HepG2 (cell line): Measurements from ENCODE around the gene MIS18BP1. TPM values are rescaled to one million over a fixed set of nuclear protein-coding genes. Genes with fewer than 3 reads are reported as not detected.

Experiments used
- ATAC-seq: fragments of 200-7000 bp; cut with Tn5 transposase; 3 replicates; pipeline ENCODE4 v1.9.1; 2020; ENCODE audit warnings: mild to moderate bottlenecking, moderate library complexity
- BruUV-seq: library from RNA; stranded (reverse); fragments of 400-500 nt; replicated peaks from 2 replicates; lab custom pipeline; 2021; lab: Mats Ljungman, UMichigan
- CTCF ChIA-PET: fragments of 300-600 bp; formaldehyde crosslinking; extraction: SDS; loops from one replicate; lab custom pipeline; 2021; ENCODE audit warnings: low total read pairs, inconsistent platforms, low intra/inter-chr PET ratio; lab: Yijun Ruan, JAX
- POLR2A ChIA-PET: fragments of 350-600 bp; sonication (Branson Sonifier 250); formaldehyde crosslinking; loops from one replicate; lab custom pipeline; 2020; ENCODE audit warnings: antibody characterized with exemption, inconsistent platforms; lab: Yijun Ruan, JAX
- DNase-seq: peaks from one replicate; pipeline ENCODE4 v3.0.0-alpha.2; 2015; ENCODE audit warnings: low spot score
- FAIRE-seq: peaks from 3 replicates; lab custom pipeline; 2011; peaks lifted over from hg19 to GRCh38; lab: Jason Lieb, UNC
- H2AFZ ChIP-seq: one replicate; pipeline ENCODE4 v1.6.1; 2011; ENCODE audit warnings: low read length, inconsistent platforms
- H3K27ac ChIP-seq: fragments of 300-600 bp; 3 replicates; pipeline ENCODE4 v1.8.0; 2011; ENCODE audit warnings: mixed run types, mild to moderate bottlenecking, mixed read lengths, low read length, inconsistent platforms; ENCODE audit not compliant: insufficient read depth; ENCODE audit errors: extremely low read length
- H3K27me3 ChIP-seq, 2 experiments: fragments of 200-600 bp in 1 of 2; 2 replicates in 1 of 2; 3 replicates in 1 of 2; pipeline versions ENCODE4 v1.6.0 to v1.8.0; 2011; ENCODE audit warnings: low read length in 2 of 2, mild to moderate bottlenecking in 2 of 2, moderate library complexity in 2 of 2, inconsistent platforms in 1 of 2; ENCODE audit not compliant: insufficient read depth in 2 of 2, control insufficient read depth in 1 of 2
- H3K36me3 ChIP-seq, 2 experiments: fragments of 200-600 bp in 1 of 2; replicated peaks in 1 of 2; 2 replicates in 1 of 2; 3 replicates in 1 of 2; pipeline versions ENCODE4 v1.5.1 to v1.8.0; 2011; ENCODE audit warnings: low read length in 2 of 2, inconsistent platforms in 1 of 2; ENCODE audit not compliant: insufficient read depth in 2 of 2, control insufficient read depth in 1 of 2
- H3K4me1 ChIP-seq: 2 replicates; pipeline ENCODE4 v1.5.1; 2012; ENCODE audit warnings: low read length, inconsistent platforms; ENCODE audit not compliant: insufficient read depth
- H3K4me2 ChIP-seq: 2 replicates; pipeline ENCODE4 v1.6.0; 2011; ENCODE audit warnings: low read depth, low read length, inconsistent platforms
- H3K4me3 ChIP-seq, 3 experiments: fragments of 200-600 bp in 1 of 3; sonication (generic), shearing (Covaris generic) in 1 of 3; replicated peaks in 1 of 3; 2 replicates each; pipeline ENCODE4 v1.5.1; 2011 to 2016; ENCODE audit warnings: low read length in 3 of 3, inconsistent platforms in 2 of 3, low read depth in 2 of 3, mild to moderate bottlenecking in 2 of 3, control low read depth in 1 of 3, mixed read lengths in 1 of 3; ENCODE audit not compliant: insufficient read depth in 1 of 3
- H3K79me2 ChIP-seq: one replicate; pipeline ENCODE4 v1.6.1; 2011; ENCODE audit warnings: low read length, inconsistent platforms; ENCODE audit not compliant: insufficient read depth
- H3K9ac ChIP-seq: 2 replicates; pipeline ENCODE4 v1.6.0; 2011; ENCODE audit warnings: mild to moderate bottlenecking, low read depth, low read length, inconsistent platforms; ENCODE audit not compliant: insufficient read depth
- H3K9me3 ChIP-seq: 2 replicates; pipeline ENCODE4 v1.5.1; 2012; ENCODE audit warnings: mild to moderate bottlenecking, low read length
- H4K20me1 ChIP-seq: 2 replicates; pipeline ENCODE4 v1.6.0; 2011; ENCODE audit warnings: inconsistent platforms, mild to moderate bottlenecking, low read length, moderate library complexity; ENCODE audit not compliant: insufficient read depth
- AGO2 ChIP-seq: fragments of 200-400 bp; formaldehyde crosslinking; optimal IDR thresholded peaks from 2 replicates; pipeline ENCODE3; 2017; ENCODE audit warnings: mild to moderate bottlenecking, low read depth, low read length, moderate library complexity
- FOXP1 ChIP-seq, 2 experiments: fragments of 450-650 bp in 1 of 2; IDR thresholded peaks; 2 replicates each; pipeline ENCODE4 v1.6.1; 2017 to 2018; ENCODE audit warnings: antibody characterized with exemption in 1 of 2
- GATA4 ChIP-seq: sonication (generic); IDR thresholded peaks from 2 replicates; pipeline ENCODE4 v1.6.1; 2016; ENCODE audit warnings: antibody characterized with exemption, low read depth, borderline replicate concordance
- ISX ChIP-seq: sonication (generic); formaldehyde crosslinking; conservative IDR thresholded peaks from 2 replicates; pipeline ENCODE4 v1.5.0; 2020; ENCODE audit warnings: missing genetic modification reagents
- PAWR ChIP-seq: sonication (generic); formaldehyde crosslinking; IDR thresholded peaks from 2 replicates; pipeline ENCODE4 v1.4.0; 2020; ENCODE audit warnings: missing genetic modification reagents, mild to moderate bottlenecking, borderline replicate concordance
- PPARG ChIP-seq: conservative IDR thresholded peaks from 2 replicates; pipeline ENCODE4 v1.6.1; 2016; ENCODE audit warnings: missing biosample characterization, missing genetic modification reagents
- SMAD1 ChIP-seq: sonication (generic); formaldehyde crosslinking; IDR thresholded peaks from 2 replicates; pipeline ENCODE4 v1.4.0; 2020; ENCODE audit warnings: missing genetic modification reagents, low read depth, mild to moderate bottlenecking, borderline replicate concordance
- THAP11 ChIP-seq: IDR thresholded peaks from 2 replicates; pipeline ENCODE4 v1.6.1; 2016; ENCODE audit warnings: missing biosample characterization, missing genetic modification reagents
- TMF1 ChIP-seq: sonication (generic); formaldehyde crosslinking; IDR thresholded peaks from 2 replicates; pipeline ENCODE4 v1.8.1; 2022; ENCODE audit warnings: low read depth, missing genetic modification reagents
- ZFP1 ChIP-seq: IDR thresholded peaks from 2 replicates; pipeline ENCODE4 v1.6.1; 2016
- ZNF136 ChIP-seq: sonication (generic); formaldehyde crosslinking; IDR thresholded peaks from 2 replicates; pipeline ENCODE4 v1.8.1; 2022; ENCODE audit warnings: low read depth, mild to moderate bottlenecking, moderate library complexity, missing genetic modification reagents
- ZNF335 ChIP-seq: sonication (generic); formaldehyde crosslinking; IDR thresholded peaks from 2 replicates; pipeline ENCODE4 v1.4.0; 2020; ENCODE audit warnings: missing genetic modification reagents
- ZNF772 ChIP-seq: sonication (generic); formaldehyde crosslinking; IDR thresholded peaks from 2 replicates; pipeline ENCODE4 v1.5.0; 2020; ENCODE audit warnings: mild to moderate bottlenecking, missing genetic modification reagents
- WGBS: methylation state at CpG from one replicate; pipeline ENCODE4 v1.1.6; 2017; ENCODE audit warnings: low lambda C conversion rate; 5-methylcytosine and 5-hydroxymethylcytosine counted together
- in situ Hi-C: cut with HindIII; loops from 2 replicates; pipeline ENCODE4 v1.10.0; 2017; ENCODE audit warnings: low pct_unique_long_range_greater_than_20kb; ENCODE audit not compliant: extremely low pct_ligation_motif_present
- intact Hi-C: fragments of 100-400 bp; cut with micrococcal nuclease; formaldehyde crosslinking; loops from one replicate; pipeline ENCODE4 v1.10.0; 2022; ENCODE audit not compliant: unreplicated experiment
- polyA plus RNA-seq, 8 experiments: library from polyadenylated mRNA; depleted of rRNA in 3 of 8; stranded (reverse) in 7 of 8; unstranded in 1 of 8; fragments of >200 nt; fragmentation: Illumina TruSeq in 4 of 8; extraction: Trizol in 4 of 8; gene quantifications; 2 replicates each; pipeline versions ENCODE4 v1.2.1 to v1.2.3, GENCODE V29; 2011 to 2016; ENCODE audit warnings: low read depth in 4 of 8, missing spikeins in 1 of 8, mixed read lengths in 1 of 8; ENCODE audit not compliant: insufficient read depth in 1 of 8
- total RNA-seq, 5 experiments: library from RNA; depleted of rRNA; stranded (reverse); fragments of >200 nt; fragmentation: Illumina TruSeq; extraction: Trizol; gene quantifications; 2 replicates each; pipeline ENCODE4 v1.2.3, GENCODE V29; 2016; ENCODE audit warnings: low read depth in 1 of 5
- TF ChIP-seq, protein P1 (sequence below): sonication (generic); formaldehyde crosslinking; IDR thresholded peaks from 2 replicates; pipeline ENCODE4 v1.4.0; 2020; ENCODE audit warnings: low read depth, mild to moderate bottlenecking, missing genetic modification reagents
- TF ChIP-seq, protein P2 (sequence below): sonication (generic); formaldehyde crosslinking; IDR thresholded peaks from 2 replicates; pipeline ENCODE4 v1.9.0; 2021; ENCODE audit warnings: missing genetic modification reagents, borderline replicate concordance
- TF ChIP-seq, protein P3 (sequence below): sonication (generic); formaldehyde crosslinking; IDR thresholded peaks from 2 replicates; pipeline ENCODE4 v1.4.0; 2020; ENCODE audit warnings: missing genetic modification reagents, borderline replicate concordance

The MIS18BP1 gene
- total and polyA plus RNA-seq, 2 of the 13 experiments (the other 11 are each of a cell fraction or from before 2014, with no cell fraction given) = 9.5 to 36.4 TPM

DNA sequence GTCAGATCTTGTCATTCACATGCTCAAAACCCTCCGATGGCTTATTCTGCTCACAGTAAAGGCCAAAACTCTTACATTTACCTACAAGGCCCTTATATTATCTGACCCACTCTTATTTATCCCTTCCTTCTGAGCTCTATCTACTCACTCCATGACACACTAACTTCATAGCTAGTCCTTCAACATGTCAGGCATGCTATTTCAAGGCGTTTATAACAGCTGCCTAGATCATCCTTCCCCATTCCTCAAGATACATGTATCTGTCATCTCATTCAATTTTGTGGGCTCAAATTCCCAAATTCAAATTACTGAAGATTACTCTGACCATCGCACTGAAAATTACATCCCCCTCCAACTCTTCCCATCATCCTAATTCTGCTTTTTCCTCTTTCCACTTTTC is 6.9 kb downstream of the MIS18BP1 start:
- BruUV-seq = no TSS peak
- Histone ChIP-seq H3K4me3 (no peak overlapping the region), H4K20me1 (no peaks in the 10 kb centered on the region), H2AFZ (no peak overlapping the region), H3K4me2 (no peak overlapping the region), H3K36me3 (peaks cover 2 to 13% of the 10 kb centered on the region in 2 experiments; a peak in 2 of 5 replicates), H3K27me3 (no peaks in the 10 kb centered on the region), H3K9ac (no peak overlapping the region), H3K9me3 (no peaks in the 10 kb centered on the region), H3K79me2 (peaks cover 90% of the 10 kb centered on the region), H3K4me1 (peaks cover 35% of the 10 kb centered on the region), H3K27ac (no peak overlapping the region)
- no peak for ATAC-seq
- intact Hi-C loops = no loop called here
- no peak for FAIRE-seq
- in situ Hi-C loops = no loop called here
- no peak for DNase-seq
- WGBS = 98% methylated on average over 3 of the region's 3 CpGs
- CTCF ChIA-PET = no interaction called here
- TF ChIP-seq GATA4 = no peak
- TF ChIP-seq AGO2 = no peak
- no peak for TF ChIP-seq PPARG (CRISPR knock-in tag)
- TF ChIP-seq ZFP1 (CRISPR knock-in tag) = no peak
- TF ChIP-seq ISX (CRISPR knock-in tag) = no peak
- TF ChIP-seq, protein P1, sequence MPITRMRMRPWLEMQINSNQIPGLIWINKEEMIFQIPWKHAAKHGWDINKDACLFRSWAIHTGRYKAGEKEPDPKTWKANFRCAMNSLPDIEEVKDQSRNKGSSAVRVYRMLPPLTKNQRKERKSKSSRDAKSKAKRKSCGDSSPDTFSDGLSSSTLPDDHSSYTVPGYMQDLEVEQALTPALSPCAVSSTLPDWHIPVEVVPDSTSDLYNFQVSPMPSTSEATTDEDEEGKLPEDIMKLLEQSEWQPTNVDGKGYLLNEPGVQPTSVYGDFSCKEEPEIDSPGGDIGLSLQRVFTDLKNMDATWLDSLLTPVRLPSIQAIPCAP (CRISPR knock-in tag) = no peak
- no peak for TF ChIP-seq TMF1 (CRISPR knock-in tag)
- POLR2A ChIA-PET = interaction anchor here (1.3 kb wide), 1 partner anchor 349 kb away, joined by 3 read pairs; a partner anchor contains a TSS

- ChIA-PET POLR2A (no interaction called here), CTCF (no interaction called here)
- H3K36me3 ChIP-seq = peaks cover 5 to 28% of the 10 kb centered on the region in 2 experiments; a peak in 3 of 5 replicates
- H3K4me2 ChIP-seq = no peak overlapping the region
- H3K27ac ChIP-seq = no peak overlapping the region
- H3K4me1 ChIP-seq = peaks cover 12% of the 10 kb centered on the region; the same call in 1 of the 2 replicates
- no peaks in the 10 kb centered on the region for H3K27me3 ChIP-seq
- H4K20me1 ChIP-seq = no peaks in the 10 kb centered on the region
- FAIRE-seq (no peak), ATAC-seq (no peak), DNase-seq (no peak)
- BruUV-seq = no TSS peak
- 97% methylated on average over 3 of the region's 3 CpGs for WGBS
- in situ Hi-C loops = no loop called here
- H3K9ac ChIP-seq = no peak overlapping the region
- peaks cover 57% of the 10 kb centered on the region for H3K79me2 ChIP-seq
- no peaks in the 10 kb centered on the region for H3K9me3 ChIP-seq
- no peak overlapping the region for H3K4me3 ChIP-seq
- intact Hi-C loops = no loop called here
- no peak overlapping the region for H2AFZ ChIP-seq
- no peak for TF ChIP-seq ZNF335 (CRISPR knock-in tag)
- TF ChIP-seq PAWR = no peak
- TF ChIP-seq, protein P2, sequence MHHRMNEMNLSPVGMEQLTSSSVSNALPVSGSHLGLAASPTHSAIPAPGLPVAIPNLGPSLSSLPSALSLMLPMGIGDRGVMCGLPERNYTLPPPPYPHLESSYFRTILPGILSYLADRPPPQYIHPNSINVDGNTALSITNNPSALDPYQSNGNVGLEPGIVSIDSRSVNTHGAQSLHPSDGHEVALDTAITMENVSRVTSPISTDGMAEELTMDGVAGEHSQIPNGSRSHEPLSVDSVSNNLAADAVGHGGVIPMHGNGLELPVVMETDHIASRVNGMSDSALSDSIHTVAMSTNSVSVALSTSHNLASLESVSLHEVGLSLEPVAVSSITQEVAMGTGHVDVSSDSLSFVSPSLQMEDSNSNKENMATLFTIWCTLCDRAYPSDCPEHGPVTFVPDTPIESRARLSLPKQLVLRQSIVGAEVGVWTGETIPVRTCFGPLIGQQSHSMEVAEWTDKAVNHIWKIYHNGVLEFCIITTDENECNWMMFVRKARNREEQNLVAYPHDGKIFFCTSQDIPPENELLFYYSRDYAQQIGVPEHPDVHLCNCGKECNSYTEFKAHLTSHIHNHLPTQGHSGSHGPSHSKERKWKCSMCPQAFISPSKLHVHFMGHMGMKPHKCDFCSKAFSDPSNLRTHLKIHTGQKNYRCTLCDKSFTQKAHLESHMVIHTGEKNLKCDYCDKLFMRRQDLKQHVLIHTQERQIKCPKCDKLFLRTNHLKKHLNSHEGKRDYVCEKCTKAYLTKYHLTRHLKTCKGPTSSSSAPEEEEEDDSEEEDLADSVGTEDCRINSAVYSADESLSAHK (CRISPR knock-in tag) = no peak
- no peak for TF ChIP-seq THAP11 (CRISPR knock-in tag)
- TF ChIP-seq ZNF136 (CRISPR knock-in tag) = no peak
- TF ChIP-seq SMAD1 (CRISPR knock-in tag) = no peak
- TF ChIP-seq FOXP1 (IDR thresholded peaks at IDR 0.05) = no peak
- TF ChIP-seq FOXP1 (CRISPR knock-in tag; IDR thresholded peaks at IDR 0.05) = no peak
- TF ChIP-seq, protein P3, sequence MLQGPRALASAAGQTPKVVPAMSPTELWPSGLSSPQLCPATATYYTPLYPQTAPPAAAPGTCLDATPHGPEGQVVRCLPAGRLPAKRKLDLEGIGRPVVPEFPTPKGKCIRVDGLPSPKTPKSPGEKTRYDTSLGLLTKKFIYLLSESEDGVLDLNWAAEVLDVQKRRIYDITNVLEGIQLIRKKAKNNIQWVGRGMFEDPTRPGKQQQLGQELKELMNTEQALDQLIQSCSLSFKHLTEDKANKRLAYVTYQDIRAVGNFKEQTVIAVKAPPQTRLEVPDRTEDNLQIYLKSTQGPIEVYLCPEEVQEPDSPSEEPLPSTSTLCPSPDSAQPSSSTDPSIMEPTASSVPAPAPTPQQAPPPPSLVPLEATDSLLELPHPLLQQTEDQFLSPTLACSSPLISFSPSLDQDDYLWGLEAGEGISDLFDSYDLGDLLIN (CRISPR knock-in tag) = no peak
- TF ChIP-seq ZNF772 = no peak
These were observed 10.3 kb downstream of the MIS18BP1 start for GRCh38 chr14:45242706-45243105.
